Aorta (tissue), 5 donors: ENCODE results near the gene GNAO1. TPM values are rescaled to one million over a fixed set of nuclear protein-coding genes. Genes with fewer than 3 reads are reported as not detected.

ENCODE experiments used
- ATAC-seq: fragments of 200-7000 bp; cut with Tn5 transposase; one replicate; pipeline ENCODE4 v1.9.1; 2022; ENCODE audit warnings: moderate library complexity; ENCODE audit not compliant: low FRiP score
- DNase-seq, 2 donors: peaks; one replicate each; pipeline ENCODE4 v3.0.0-alpha.2; 2020
- H3K27ac ChIP-seq, 2 donors: one replicate each; pipeline ENCODE4 v1.5.1; 2013; ENCODE audit warnings: low read length in 2 of 2, mild to moderate bottlenecking in 2 of 2, moderate library complexity in 2 of 2, control low read depth in 1 of 2, inconsistent platforms in 1 of 2, low read depth in 1 of 2
- H3K27me3 ChIP-seq, 2 donors: one replicate each; pipeline ENCODE4 v1.6.1; 2013; ENCODE audit warnings: control low read depth in 1 of 2, low read length in 1 of 2, mild to moderate bottlenecking in 1 of 2, moderate library complexity in 1 of 2; ENCODE audit not compliant: insufficient read depth in 2 of 2, control insufficient read depth in 1 of 2
- H3K36me3 ChIP-seq, 2 donors: one replicate each; pipeline ENCODE4 v1.6.1; 2013; ENCODE audit warnings: control low read depth in 1 of 2, low read length in 1 of 2, mild to moderate bottlenecking in 1 of 2; ENCODE audit not compliant: insufficient read depth in 2 of 2, control insufficient read depth in 1 of 2
- H3K4me1 ChIP-seq, 2 donors: one replicate each; pipeline ENCODE4 v1.6.1; 2013; ENCODE audit warnings: low read length in 2 of 2, control low read depth in 1 of 2, mild to moderate bottlenecking in 1 of 2, moderate library complexity in 1 of 2; ENCODE audit not compliant: insufficient read depth in 2 of 2, control insufficient read depth in 1 of 2
- H3K4me3 ChIP-seq, 2 donors: one replicate each; pipeline ENCODE4 v1.5.1; 2013; ENCODE audit warnings: low read length in 2 of 2, control low read depth in 1 of 2, mild to moderate bottlenecking in 1 of 2
- H3K9me3 ChIP-seq: one replicate; pipeline ENCODE4 v1.6.1; 2013; ENCODE audit warnings: mild to moderate bottlenecking, low read length; ENCODE audit not compliant: control insufficient read depth
- WGBS, 2 donors: extraction: QIAGEN DNeasy Blood & Tissue Kit; methylation state at CpG; one replicate each; pipeline ENCODE4 v1.1.7; 2013; 5-methylcytosine and 5-hydroxymethylcytosine counted together
- intact Hi-C, 2 donors: fragments of 100-400 bp; cut with DNase I; formaldehyde crosslinking; loops; one replicate each; pipeline versions ENCODE4 v1.14.2 to v1.15.0; 2022
- polyA plus RNA-seq, 2 donors: library from polyadenylated mRNA; stranded (reverse); fragments of 200-250 nt; gene quantifications; one replicate each; pipeline ENCODE4 v1.2.3, GENCODE V29; 2013
- total RNA-seq, 2 donors: library from RNA; stranded (reverse); fragmentation: NEBNext Ultra II Directional; extraction: Animal tissue kit (Norgen Biotek cat#: 25700); gene quantifications; one replicate each; pipeline ENCODE4 v1.2.1, GENCODE V29; 2021
- donor health status: healthy with polysubstance abuse.
- donor health status: Bipolar disorder and iron deficiency.
- donor health status: DM: no; HTN: no; CAD: no.
- donor health status: DM: no; HTN: no; CAD: no.
- donor health status: DM: yes; HTN: yes; CAD: no.

Gene GNAO1
- total and polyA plus RNA-seq, 4 donors: 0.63 to 16.2 (median 4.2) TPM

- intact Hi-C loops: no loop called here
- Histone ChIP-seq H3K27ac (no peak overlapping the region), H3K27me3 (no peaks in the 10 kb centered on the region), H3K4me3 (no peak overlapping the region), H3K4me1 (no peaks in the 10 kb centered on the region), H3K9me3 (no peaks in the 10 kb centered on the region), H3K36me3 (no peaks in the 10 kb centered on the region)
- WGBS, 2 donors: 31 to 50% methylated on average over 3 of the region's 3 CpGs
- no peak for ATAC-seq
- no peak for DNase-seq
Measured at GRCh38 chr16:56238188-56238587, 46.9 kb downstream of the GNAO1 start.

- no peak for DNase-seq
- no peak overlapping the region for H3K27ac ChIP-seq
- intact Hi-C loops: no loop called here
- H3K27me3 ChIP-seq: no peaks in the 10 kb centered on the region
- no peaks in the 10 kb centered on the region for H3K4me1 ChIP-seq
- WGBS, 2 donors: 45 to 65% methylated on average over 2 of the region's 2 CpGs
- no peaks in the 10 kb centered on the region for H3K9me3 ChIP-seq
- H3K4me3 ChIP-seq: no peak overlapping the region
- H3K36me3 ChIP-seq: no peaks in the 10 kb centered on the region
- ATAC-seq: no peak
Measured at GRCh38 chr16:56241596-56241995, 50.3 kb downstream of the GNAO1 start.

- H3K4me3 ChIP-seq: no peak overlapping the region
- no peaks in the 10 kb centered on the region for H3K4me1 ChIP-seq
- ATAC-seq (no peak), DNase-seq (no peak)
- H3K9me3 ChIP-seq: no peaks in the 10 kb centered on the region
- H3K27me3 ChIP-seq: no peaks in the 10 kb centered on the region
- H3K36me3 ChIP-seq: no peaks in the 10 kb centered on the region
- intact Hi-C loops: no loop called here
- no peak overlapping the region for H3K27ac ChIP-seq
- 96 to 98% methylated on average over 4 of the region's 4 CpGs for WGBS, 2 donors
Measured at GRCh38 chr16:56242740-56243139, 51.5 kb downstream of the GNAO1 start.

- Histone ChIP-seq H3K4me3 (no peak overlapping the region), H3K27me3 (no peaks in the 10 kb centered on the region), H3K27ac (no peak overlapping the region), H3K9me3 (no peaks in the 10 kb centered on the region), H3K4me1 (no peaks in the 10 kb centered on the region), H3K36me3 (no peaks in the 10 kb centered on the region)
- ATAC-seq: no peak
- DNase-seq: no peak
- 92 to 96% methylated on average over 4 of the region's 4 CpGs for WGBS, 2 donors
- intact Hi-C loops: no loop called here
Measured at GRCh38 chr16:56244612-56245011, 53.3 kb downstream of the GNAO1 start.

- DNase-seq (no peak), ATAC-seq (no peak)
- WGBS, 2 donors: 87 to 90% methylated on average over 6 of the region's 6 CpGs
- H3K27me3 ChIP-seq: no peaks in the 10 kb centered on the region
- H3K4me1 ChIP-seq: no peaks in the 10 kb centered on the region
- no peaks in the 10 kb centered on the region for H3K9me3 ChIP-seq
- H3K4me3 ChIP-seq: no peak overlapping the region
- intact Hi-C loops: no loop called here
- H3K36me3 ChIP-seq: no peaks in the 10 kb centered on the region
- no peak overlapping the region for H3K27ac ChIP-seq
Measured at GRCh38 chr16:56245197-56245596, 53.9 kb downstream of the GNAO1 start.

GRCh38 chr16:56246051-56246817, 54.9 kb downstream of the GNAO1 start:
- intact Hi-C loops: no loop called here
- H3K4me1 ChIP-seq: no peaks in the 10 kb centered on the region
- H3K36me3 ChIP-seq: no peaks in the 10 kb centered on the region
- H3K27me3 ChIP-seq: no peaks in the 10 kb centered on the region
- 76 to 77% methylated on average over 13 of the region's 13 CpGs for WGBS, 2 donors
- H3K4me3 ChIP-seq: no peak overlapping the region
- DNase-seq: no peak
- no peak overlapping the region for H3K27ac ChIP-seq
- no peaks in the 10 kb centered on the region for H3K9me3 ChIP-seq
- no peak for ATAC-seq

GRCh38 chr16:56247018-56247417, 55.7 kb downstream of the GNAO1 start:
- Histone ChIP-seq H3K27me3 (no peaks in the 10 kb centered on the region), H3K27ac (no peak overlapping the region), H3K36me3 (no peaks in the 10 kb centered on the region), H3K4me3 (no peak overlapping the region), H3K9me3 (no peaks in the 10 kb centered on the region), H3K4me1 (no peaks in the 10 kb centered on the region)
- DNase-seq: no peak
- WGBS, 2 donors: 97 to 99% methylated on average over 8 of the region's 8 CpGs
- ATAC-seq: no peak
- intact Hi-C loops: no loop called here

DNA sequence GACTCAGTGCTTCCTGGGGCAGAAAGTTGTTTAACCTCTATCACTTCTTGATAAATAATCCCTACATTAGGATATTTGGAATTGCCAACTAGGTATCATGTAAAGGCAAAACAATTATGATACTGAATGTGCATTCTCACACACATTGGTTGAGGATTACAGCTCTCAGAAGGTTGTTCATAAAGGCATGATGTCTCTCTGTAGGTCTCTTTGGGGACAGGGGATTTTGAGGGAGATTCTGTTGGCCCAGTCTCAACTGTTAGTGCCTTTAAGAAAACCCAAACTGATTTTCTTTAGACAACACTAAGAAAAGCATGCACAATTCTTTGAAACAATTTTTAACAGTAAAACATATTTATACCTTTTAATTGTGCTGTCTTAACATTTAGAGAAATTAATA, 56.5 kb downstream of the GNAO1 start:
- no peaks in the 10 kb centered on the region for H3K4me1 ChIP-seq
- no peaks in the 10 kb centered on the region for H3K27me3 ChIP-seq
- ATAC-seq: no peak
- H3K9me3 ChIP-seq: no peaks in the 10 kb centered on the region
- no peak for DNase-seq
- no peak overlapping the region for H3K27ac ChIP-seq
- intact Hi-C loops: no loop called here
- no peaks in the 10 kb centered on the region for H3K36me3 ChIP-seq
- H3K4me3 ChIP-seq: no peak overlapping the region

DNA sequence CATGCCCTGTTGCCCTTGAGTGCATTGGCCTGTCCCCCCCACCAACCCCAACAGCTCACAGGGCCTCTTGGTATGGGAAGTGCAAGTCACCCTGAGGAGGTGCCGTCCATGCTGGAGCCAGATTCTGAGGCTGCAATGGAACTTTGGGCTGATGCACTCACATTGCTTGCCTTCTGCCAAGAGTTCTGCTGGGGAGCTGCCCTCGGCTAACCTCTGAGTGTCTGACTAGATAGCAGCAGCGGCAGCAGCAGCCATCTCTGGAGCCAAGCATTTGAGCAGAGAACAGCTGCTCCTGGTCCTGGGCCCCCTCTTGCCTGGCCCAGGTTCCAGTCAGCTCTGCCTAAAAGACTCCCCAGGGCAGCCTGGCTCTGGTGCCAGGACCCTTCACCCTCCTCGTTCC, 61.5 kb downstream of the GNAO1 start:
- H3K9me3 ChIP-seq: no peaks in the 10 kb centered on the region
- no peaks in the 10 kb centered on the region for H3K36me3 ChIP-seq
- DNase-seq (no peak), ATAC-seq (peak; percentile 39)
- H3K4me3 ChIP-seq: no peak overlapping the region
- no peak overlapping the region for H3K27ac ChIP-seq
- intact Hi-C loops: no loop called here
- H3K27me3 ChIP-seq: no peaks in the 10 kb centered on the region
- peaks cover 6% of the 10 kb centered on the region in 2 donors for H3K4me1 ChIP-seq
- WGBS, 2 donors: 85 to 88% methylated on average over 4 of the region's 4 CpGs
